ENCODE measurements around the gene CPOX.

The CPOX gene

DNA sequence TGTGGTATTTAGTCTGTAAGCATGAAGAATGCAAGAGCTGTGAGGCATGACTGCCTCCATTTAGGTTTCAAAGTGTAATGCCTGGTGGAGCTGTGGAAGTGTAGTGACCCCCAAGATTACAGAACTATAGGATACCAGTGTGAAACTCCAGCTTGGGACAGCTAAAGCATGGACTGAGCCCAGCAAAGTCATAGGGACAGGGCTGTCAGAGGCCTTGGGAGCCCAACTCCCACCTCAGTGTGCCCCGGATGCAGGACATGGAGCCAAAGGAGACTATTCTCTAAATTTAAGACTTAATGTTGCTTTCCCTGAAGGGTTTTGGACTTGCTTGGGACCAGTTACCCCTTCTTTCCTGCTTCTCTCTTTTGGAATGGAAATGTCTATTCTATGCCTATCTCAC is 50.8 kb downstream of the CPOX start:
- no peak for DNase-seq (ENCODE audit: extremely low read depth in 1 of 2, low read depth in 1 of 2)

DNA sequence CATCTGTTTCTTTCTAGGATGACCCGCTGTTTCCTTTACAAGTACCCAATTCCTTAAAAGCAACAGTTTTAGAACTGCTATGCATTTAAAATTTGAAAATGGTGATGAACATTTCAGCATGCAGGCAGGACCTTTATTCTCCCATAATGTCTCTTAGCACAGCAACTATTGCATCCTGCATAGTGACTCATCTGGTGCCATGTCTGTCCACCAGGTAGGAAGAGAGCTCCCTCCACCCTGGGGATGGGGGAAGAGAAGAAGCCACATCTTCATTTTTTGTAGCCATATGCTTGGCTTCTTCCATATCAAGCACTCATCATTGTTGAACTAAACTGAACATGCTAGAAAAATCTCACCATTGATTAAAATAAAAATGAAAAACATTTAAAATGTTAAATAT is 51.7 kb downstream of the CPOX start:
- no peak for DNase-seq (ENCODE audit: extremely low read depth in 1 of 2, low read depth in 1 of 2)

DNA sequence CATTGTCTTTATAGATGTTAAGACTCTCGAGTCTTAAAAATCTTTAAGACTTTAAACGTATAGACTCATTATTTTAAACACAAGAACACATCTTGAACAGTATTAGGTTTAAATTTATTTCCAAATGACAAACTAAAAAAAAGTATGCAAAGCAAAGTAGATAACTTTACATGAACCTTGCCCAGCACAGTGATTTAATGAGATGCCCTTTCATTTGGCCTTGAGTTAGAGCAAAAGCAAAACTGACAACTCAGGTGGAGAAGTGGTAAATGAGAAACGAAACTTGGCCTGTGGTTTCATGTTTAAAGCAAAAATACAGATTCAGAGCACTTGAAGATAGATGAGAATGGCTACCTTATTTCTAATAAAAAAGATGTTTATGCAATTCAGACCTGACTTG is 53.1 kb downstream of the CPOX start:
- no peak for DNase-seq (ENCODE audit: extremely low read depth in 1 of 2, low read depth in 1 of 2)

DNA sequence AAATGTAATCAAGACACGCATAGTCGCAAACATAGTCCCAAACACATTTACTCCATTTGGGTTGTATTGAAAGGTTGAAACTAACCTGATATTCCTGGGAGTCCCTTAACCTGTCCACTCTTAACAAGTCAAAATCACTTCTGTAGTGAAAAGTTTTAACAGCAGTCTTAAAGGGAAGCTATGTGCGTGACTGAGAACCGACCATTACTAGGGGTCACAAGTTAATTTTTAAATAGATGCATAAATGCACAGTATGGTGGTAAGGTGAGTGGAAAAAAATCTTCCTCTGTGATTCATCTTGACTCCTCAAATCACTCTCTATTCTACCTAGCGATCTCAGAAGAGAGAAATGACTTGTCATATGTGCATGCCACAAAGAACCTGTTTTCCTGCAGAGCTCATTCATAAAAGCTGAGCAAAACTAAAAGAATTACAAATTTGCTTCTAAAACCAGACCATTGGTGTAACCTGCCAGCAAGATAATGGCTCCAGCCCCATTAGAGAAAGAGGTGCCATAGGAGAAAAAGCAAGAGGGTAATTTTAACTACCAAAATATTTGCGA is 56.9 kb downstream of the CPOX start:
- no peak for DNase-seq (ENCODE audit: extremely low read depth in 1 of 2, low read depth in 1 of 2)

DNA sequence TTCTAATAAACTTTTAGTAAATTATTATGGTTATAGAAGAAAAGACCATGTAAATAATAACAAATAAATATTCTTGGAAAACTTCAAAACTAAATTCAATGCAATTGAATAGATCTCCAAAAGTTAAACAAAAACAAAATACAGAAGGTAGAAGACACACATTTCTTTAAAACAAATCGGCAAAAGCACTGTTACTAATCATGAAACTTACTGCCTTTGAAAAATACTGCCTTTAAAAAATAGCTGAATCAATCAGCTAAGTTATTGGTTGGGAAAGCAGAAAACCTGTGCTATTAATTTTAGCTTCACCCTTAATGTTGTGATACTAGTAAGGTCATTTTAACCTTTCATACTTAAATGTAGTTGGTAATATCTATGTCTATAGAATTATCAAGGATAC is 58.7 kb downstream of the CPOX start:
- DNase-seq (ENCODE audit: extremely low read depth in 1 of 2, low read depth in 1 of 2) = no peak

DNA sequence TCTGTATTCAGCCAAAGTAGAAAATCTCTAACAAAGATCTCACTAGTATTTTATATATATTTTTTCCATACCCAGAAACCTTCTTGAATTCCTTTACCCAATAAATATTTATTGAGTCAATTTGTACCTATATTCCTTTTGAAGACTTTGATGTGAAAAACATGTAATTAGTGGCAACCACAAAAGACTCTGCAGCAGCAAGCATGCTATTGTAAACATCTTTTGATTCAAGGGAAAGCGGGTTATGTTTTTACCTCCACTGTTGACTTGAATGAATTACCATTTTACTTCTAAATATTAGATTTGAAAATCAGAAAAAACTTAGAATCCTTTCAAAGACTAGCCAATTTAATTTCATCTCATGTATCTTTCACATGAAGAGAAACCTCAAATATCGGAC is 59.2 kb downstream of the CPOX start:
- no peak for DNase-seq (ENCODE audit: extremely low read depth in 1 of 2, low read depth in 1 of 2)

DNA sequence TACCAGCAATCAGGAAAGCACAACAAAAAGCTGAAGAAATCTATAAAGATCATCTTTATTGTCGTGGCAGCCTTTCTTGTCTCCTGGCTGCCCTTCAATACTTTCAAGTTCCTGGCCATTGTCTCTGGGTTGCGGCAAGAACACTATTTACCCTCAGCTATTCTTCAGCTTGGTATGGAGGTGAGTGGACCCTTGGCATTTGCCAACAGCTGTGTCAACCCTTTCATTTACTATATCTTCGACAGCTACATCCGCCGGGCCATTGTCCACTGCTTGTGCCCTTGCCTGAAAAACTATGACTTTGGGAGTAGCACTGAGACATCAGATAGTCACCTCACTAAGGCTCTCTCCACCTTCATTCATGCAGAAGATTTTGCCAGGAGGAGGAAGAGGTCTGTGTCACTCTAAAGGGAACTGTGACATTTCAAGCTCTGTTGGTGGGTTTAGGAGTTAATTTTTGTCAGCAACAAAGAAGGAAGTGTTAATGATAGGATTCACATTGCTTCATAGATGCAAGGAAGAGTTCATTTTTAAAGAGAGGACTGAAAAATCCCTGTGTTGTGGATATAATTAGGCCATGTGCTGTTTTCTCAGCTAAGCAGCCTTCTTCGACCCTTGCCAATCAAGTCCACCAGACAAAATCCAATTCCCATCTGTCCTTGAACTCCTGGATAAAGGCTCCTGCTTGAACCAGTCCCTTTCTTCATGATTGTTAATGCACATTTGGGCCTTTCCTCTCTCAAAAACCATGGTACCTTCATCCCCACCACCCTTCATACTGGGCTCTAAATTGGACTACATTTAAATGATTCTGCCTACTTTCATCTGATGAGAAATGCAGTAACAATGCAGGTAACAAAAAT is 60.5 kb downstream of the CPOX start:
- no peak for DNase-seq (ENCODE audit: extremely low read depth in 1 of 2, low read depth in 1 of 2)

DNA sequence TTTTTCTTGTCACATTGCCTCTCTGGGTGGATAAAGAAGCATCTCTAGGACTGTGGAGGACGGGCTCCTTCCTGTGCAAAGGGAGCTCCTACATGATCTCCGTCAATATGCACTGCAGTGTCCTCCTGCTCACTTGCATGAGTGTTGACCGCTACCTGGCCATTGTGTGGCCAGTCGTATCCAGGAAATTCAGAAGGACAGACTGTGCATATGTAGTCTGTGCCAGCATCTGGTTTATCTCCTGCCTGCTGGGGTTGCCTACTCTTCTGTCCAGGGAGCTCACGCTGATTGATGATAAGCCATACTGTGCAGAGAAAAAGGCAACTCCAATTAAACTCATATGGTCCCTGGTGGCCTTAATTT is 61.2 kb downstream of the CPOX start:
- DNase-seq (ENCODE audit: extremely low read depth in 1 of 2, low read depth in 1 of 2) = no peak

DNA sequence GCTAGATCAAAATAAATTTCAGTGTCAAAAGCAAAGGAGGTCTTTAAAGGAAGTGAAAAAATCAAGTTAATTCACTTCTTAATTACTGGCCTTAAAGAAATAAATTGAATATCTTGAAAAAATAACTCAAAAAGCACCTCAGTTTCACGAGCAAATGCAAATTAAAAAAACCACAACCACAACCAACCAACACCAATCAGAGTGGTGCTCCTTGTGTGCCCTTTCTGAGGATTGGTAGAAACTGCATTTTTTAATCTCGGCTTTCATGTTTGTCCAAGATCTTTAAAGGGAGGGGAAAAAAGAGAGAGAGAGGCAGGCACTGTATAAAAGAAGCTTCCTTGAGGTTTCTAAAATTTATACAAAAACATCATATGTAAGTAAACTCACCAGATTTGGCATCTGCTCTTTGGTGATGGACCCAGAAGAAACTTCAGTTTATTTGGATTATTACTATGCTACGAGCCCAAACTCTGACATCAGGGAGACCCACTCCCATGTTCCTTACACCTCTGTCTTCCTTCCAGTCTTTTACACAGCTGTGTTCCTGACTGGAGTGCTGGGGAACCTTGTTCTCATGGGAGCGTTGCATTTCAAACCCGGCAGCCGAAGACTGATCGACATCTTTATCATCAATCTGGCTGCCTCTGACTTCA is 61.7 kb downstream of the CPOX start, which contains the start of gene GPR15:
Gene GPR15, plus strand, starts transcription at position 357 of the 653 bp plus-strand sequence. Its CDS starts 56 bp downstream, at position 413.
- DNase-seq (ENCODE audit: extremely low read depth in 1 of 2, low read depth in 1 of 2) = no peak

DNA sequence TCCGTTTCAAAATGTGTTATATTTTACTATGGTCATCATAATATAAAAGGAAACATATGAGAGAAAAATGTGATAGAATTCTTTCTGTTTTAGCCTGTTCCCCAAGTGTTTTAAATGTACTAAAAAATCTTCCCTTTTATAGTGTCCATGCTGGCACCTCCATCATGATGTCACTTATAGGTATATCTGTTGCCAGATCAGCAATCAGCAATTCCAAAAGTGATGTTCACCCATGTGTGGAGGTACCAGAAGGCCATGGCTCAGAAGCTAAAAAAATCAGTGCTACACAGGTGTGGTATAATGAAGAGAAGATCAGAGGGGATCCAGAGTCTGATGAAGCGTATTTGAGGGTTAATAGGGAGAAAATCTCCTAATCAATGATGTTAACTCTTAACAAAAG is 62.7 kb downstream of the CPOX start:
- no peak for DNase-seq (ENCODE audit: extremely low read depth in 1 of 2, low read depth in 1 of 2)

DNA sequence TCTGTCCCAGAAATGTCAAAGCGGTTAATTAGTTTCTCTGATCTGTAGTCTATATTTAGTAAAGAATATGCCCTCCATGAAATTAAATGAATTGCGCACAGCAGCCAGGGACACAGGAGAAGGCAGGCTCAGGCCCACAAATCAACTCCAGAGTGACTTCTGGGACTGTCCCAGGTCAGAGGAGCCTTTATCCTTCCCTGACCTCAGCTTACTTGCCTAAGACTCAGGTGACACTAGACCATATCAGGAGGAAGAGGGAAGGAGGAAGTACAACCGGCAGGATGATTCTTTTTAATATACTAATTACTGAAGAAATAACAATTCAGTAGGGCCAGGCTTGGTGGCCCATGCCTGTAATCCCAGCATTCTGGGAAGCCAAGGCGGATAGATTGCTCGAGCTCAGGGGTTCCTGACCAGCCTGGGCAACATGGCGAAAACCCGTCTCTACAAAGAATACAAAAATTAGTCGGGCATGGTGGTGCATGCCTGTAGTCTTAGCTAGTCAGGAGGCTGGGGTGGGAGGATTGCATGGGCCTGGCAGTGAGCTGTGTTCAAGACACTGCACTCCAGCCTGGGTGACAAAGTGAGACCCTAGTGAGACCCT is 63.5 kb downstream of the CPOX start:
- no peak for DNase-seq (ENCODE audit: extremely low read depth in 1 of 2, low read depth in 1 of 2)

All from stimulated activated CD8-positive, alpha-beta memory T cell treated with anti-CD3 and anti-CD28 coated beads, Interleukin-7, amount 100 ng/mL, for 48 hours (primary cell).